HFF-Myc (cell line): ENCODE measurements around the gene C1QTNF4.
"Not testable (repeated sequence)": the region's sequence is repeated elsewhere in the genome, so short reads cannot be mapped to it uniquely, and the experiment has no call there.

Source experiments
- DNase-seq: peaks from one replicate; pipeline ENCODE4 v3.0.0-alpha.2; 2011; ENCODE audit warnings: low read depth; ENCODE audit errors: extremely low read depth
- H3K4me3 ChIP-seq: replicated peaks from 2 replicates; pipeline ENCODE4 v1.5.1; 2011; ENCODE audit warnings: low read depth, mild to moderate bottlenecking, control low read depth, low read length
- TF ChIP-seq, protein P1 (sequence below): IDR thresholded peaks from 2 replicates; pipeline ENCODE4 v1.5.1; 2012; ENCODE audit warnings: mild to moderate bottlenecking, low read depth, low read length, control low read depth; ENCODE audit errors: missing control alignments

Gene C1QTNF4

GRCh38 chr11:47560426-47560825 lies 33.8 kb downstream of the C1QTNF4 start:
- TF ChIP-seq, protein P1, sequence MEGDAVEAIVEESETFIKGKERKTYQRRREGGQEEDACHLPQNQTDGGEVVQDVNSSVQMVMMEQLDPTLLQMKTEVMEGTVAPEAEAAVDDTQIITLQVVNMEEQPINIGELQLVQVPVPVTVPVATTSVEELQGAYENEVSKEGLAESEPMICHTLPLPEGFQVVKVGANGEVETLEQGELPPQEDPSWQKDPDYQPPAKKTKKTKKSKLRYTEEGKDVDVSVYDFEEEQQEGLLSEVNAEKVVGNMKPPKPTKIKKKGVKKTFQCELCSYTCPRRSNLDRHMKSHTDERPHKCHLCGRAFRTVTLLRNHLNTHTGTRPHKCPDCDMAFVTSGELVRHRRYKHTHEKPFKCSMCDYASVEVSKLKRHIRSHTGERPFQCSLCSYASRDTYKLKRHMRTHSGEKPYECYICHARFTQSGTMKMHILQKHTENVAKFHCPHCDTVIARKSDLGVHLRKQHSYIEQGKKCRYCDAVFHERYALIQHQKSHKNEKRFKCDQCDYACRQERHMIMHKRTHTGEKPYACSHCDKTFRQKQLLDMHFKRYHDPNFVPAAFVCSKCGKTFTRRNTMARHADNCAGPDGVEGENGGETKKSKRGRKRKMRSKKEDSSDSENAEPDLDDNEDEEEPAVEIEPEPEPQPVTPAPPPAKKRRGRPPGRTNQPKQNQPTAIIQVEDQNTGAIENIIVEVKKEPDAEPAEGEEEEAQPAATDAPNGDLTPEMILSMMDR = no peak
- no peak for DNase-seq
- no peak overlapping the region for H3K4me3 ChIP-seq

DNA sequence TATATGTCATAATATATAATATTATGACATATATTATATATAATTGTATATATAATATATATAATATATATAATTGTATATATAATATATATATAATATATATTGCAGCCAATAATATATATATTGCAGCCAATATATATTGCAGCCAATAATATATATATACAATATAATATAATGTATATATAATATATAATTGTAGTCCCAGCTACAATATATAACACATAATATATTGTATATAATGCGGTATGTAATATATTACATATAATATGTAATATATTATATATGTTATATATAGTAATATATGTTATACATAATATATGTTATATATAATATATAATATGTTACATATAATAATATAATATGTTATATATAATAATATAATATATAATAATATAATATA lies 35.5 kb downstream of the C1QTNF4 start:
- TF ChIP-seq, protein P1 = no peak
- no peak for DNase-seq
- no peak overlapping the region for H3K4me3 ChIP-seq

- H3K4me3 ChIP-seq, DNase-seq: not testable (repeated sequence)
These were observed 37.2 kb downstream of the C1QTNF4 start for GRCh38 chr11:47557004-47557403.

- TF ChIP-seq, protein P1 = no peak
- DNase-seq = no peak
- peak overlapping the region; percentile 87 for H3K4me3 ChIP-seq
These were observed 40.8 kb downstream of the C1QTNF4 start for GRCh38 chr11:47553406-47553743.

- TF ChIP-seq, protein P1 = peak; percentile 63
- peak; percentile 38 for DNase-seq
- peak within 1 kb of the TSS; percentile 87 for H3K4me3 ChIP-seq
These were observed 41.4 kb downstream of the C1QTNF4 start, which contains the start of gene CELF1 for GRCh38 chr11:47552566-47553405. CELF1 (minus strand) TSS chr11:47553132; CDS start chr11:47499523, 53,609 bp downstream.

DNA sequence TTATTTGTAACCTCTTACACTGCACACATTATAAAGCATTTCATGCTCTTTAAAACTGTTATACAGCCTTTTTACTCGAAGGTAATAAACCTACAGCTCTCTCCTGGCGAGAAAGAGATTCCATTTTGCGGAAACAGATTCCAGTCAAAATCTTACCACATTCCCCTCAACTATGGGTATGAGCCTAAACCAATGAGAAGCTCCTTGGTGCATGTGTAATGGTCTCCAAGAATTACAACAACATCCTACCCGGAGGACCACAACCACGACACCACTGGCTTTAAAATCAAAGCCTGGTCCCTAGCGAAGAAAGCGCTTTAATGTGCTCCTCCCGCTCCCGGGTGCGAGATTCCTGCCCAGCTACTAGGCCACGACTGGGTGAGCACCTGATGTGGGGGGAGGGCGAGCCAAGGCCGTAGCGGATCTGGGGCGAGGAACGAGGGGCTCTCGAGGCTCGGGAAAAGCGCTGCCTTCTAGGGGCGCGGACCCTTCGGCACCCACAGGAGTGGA lies 42.1 kb downstream of the C1QTNF4 start:
- peak overlapping the region; percentile 87 for H3K4me3 ChIP-seq
- no peak for DNase-seq
- TF ChIP-seq, protein P1 = no peak

DNA sequence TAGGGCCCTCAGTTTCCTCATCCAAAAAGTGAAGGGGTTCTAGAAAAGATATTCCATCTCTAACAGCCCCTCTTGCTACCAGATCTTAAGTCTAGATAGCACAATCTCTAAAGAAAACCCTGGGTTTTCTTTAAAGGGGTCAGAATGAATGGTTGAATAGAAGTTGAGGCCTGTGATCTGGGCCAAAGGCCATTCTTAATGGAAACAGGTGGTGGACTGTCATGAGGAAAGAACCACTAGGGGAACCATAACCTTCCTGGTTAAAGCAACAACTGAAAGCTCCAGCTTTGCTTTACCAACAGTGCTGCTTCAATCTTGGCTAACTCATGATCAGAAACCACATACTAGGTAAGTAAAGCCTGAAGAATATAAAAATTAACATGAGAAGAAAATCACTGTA lies 43.1 kb downstream of the C1QTNF4 start:
- TF ChIP-seq, protein P1 = peak; percentile 49
- peak overlapping the region; percentile 87 for H3K4me3 ChIP-seq
- DNase-seq = no peak
